MCF 10A (cell line): ENCODE results near the gene IAH1. TPM values are rescaled to one million over a fixed set of nuclear protein-coding genes. Genes with fewer than 3 reads are reported as not detected.

Experiments
- BruUV-seq: library from RNA; stranded (reverse); fragments of 400-500 nt; replicated peaks from 2 replicates; lab custom pipeline; 2021; lab: Mats Ljungman, UMichigan
- CTCF ChIA-PET: fragments of 300-600 bp; sonication (Branson Sonifier 250); formaldehyde crosslinking; extraction: SDS; loops from one replicate; lab custom pipeline; 2021; ENCODE audit warnings: antibody characterized with exemption, inconsistent platforms; lab: Yijun Ruan, JAX
- POLR2A ChIA-PET: fragments of 300-600, 350-650 bp; sonication (Branson Sonifier 250); formaldehyde crosslinking; extraction: SDS; loops from one replicate; lab custom pipeline; 2020; ENCODE audit warnings: antibody characterized with exemption, inconsistent platforms; lab: Yijun Ruan, JAX
- DNase-seq: peaks from one replicate; pipeline ENCODE4 v3.0.0-alpha.2; 2018; ENCODE audit not compliant: unreplicated experiment
- H3K27ac Mint-ChIP-seq: one replicate; pipeline ENCODE4 v1.8.0; 2022; ENCODE audit warnings: mild to moderate bottlenecking, low read depth, mixed read lengths; ENCODE audit not compliant: unreplicated experiment
- H3K27me3 Mint-ChIP-seq: one replicate; pipeline ENCODE4 v1.8.0; 2022; ENCODE audit warnings: mixed read lengths; ENCODE audit not compliant: insufficient read depth, unreplicated experiment
- H3K36me3 Mint-ChIP-seq: one replicate; pipeline ENCODE4 v1.8.0; 2022; ENCODE audit warnings: mild to moderate bottlenecking, moderate library complexity, mixed read lengths; ENCODE audit not compliant: insufficient read depth, unreplicated experiment
- H3K4me1 Mint-ChIP-seq: one replicate; pipeline ENCODE4 v1.8.0; 2022; ENCODE audit warnings: mixed read lengths; ENCODE audit not compliant: insufficient read depth, unreplicated experiment
- H3K4me3 Mint-ChIP-seq: one replicate; pipeline ENCODE4 v1.8.0; 2022; ENCODE audit warnings: mild to moderate bottlenecking, moderate library complexity, mixed read lengths; ENCODE audit not compliant: unreplicated experiment
- H3K9me3 Mint-ChIP-seq: one replicate; pipeline ENCODE4 v1.8.0; 2022; ENCODE audit warnings: mixed read lengths; ENCODE audit not compliant: unreplicated experiment
- CTCF ChIP-seq: fragments of 200-600 bp; IDR thresholded peaks from one replicate; pipeline ENCODE4 v1.8.0; 2022; ENCODE audit warnings: antibody characterized with exemption, mild to moderate bottlenecking; ENCODE audit not compliant: unreplicated experiment
- intact Hi-C: fragments of 100-400 bp; cut with micrococcal nuclease; formaldehyde crosslinking; loops from 2 replicates; pipeline ENCODE4 v1.14.1; 2022
- total RNA-seq: library from RNA; stranded (reverse); gene quantifications from 2 replicates; pipeline ENCODE4 v1.2.3, GENCODE V29; 2022

Gene IAH1
- total RNA-seq, 1 experiment from 2014 or later = 74.7 TPM

- H3K36me3 Mint-ChIP-seq = peaks cover 80% of the 10 kb centered on the region
- TF ChIP-seq CTCF = no peak
- POLR2A ChIA-PET = interaction anchor here (0.7 to 2.2 kb wide), 2 partner anchors 16 to 21 kb away, joined by 4 to 7 read pairs; no protein-coding TSS in a partner anchor
Observed at GRCh38 chr2:9517118-9517782, 42.9 kb downstream of the IAH1 start.

GRCh38 chr2:9518163-9518562, 43.8 kb downstream of the IAH1 start:
- Mint-ChIP-seq H3K27ac (no peak overlapping the region), H3K27me3 (no peaks in the 10 kb centered on the region), H3K9me3 (no peaks in the 10 kb centered on the region), H3K36me3 (peaks cover 76% of the 10 kb centered on the region), H3K4me1 (no peaks in the 10 kb centered on the region), H3K4me3 (no peak overlapping the region)
- intact Hi-C loops = no loop called here
- POLR2A ChIA-PET = interaction anchor here (0.7 to 2.2 kb wide), 4 partner anchors 15 to 43 kb away, joined by 3 to 11 read pairs (median 6); no protein-coding TSS in a partner anchor
- BruUV-seq = no TSS peak
- no peak for TF ChIP-seq CTCF
- DNase-seq = no peak
- CTCF ChIA-PET = interaction anchor here (0.8 to 1.2 kb wide), 2 partner anchors 8 to 37 kb away, joined by 3 read pairs; no protein-coding TSS in a partner anchor

More at GRCh38 chr2:9517118-9517782, 42.9 kb downstream of the IAH1 start:
- Mint-ChIP-seq H3K4me1 (no peaks in the 10 kb centered on the region), H3K4me3 (no peak overlapping the region), H3K27me3 (no peaks in the 10 kb centered on the region), H3K27ac (peak overlapping the region; percentile 63), H3K9me3 (no peaks in the 10 kb centered on the region)
- CTCF ChIA-PET = no interaction called here
- no TSS peak for BruUV-seq
- DNase-seq = no peak
- intact Hi-C loops = no loop called here

- CTCF ChIA-PET = interaction anchor here (1.2 kb wide), 1 partner anchor 9 kb away, joined by 3 read pairs; no protein-coding TSS in a partner anchor
- no peak for TF ChIP-seq CTCF
- POLR2A ChIA-PET = interaction anchor here (0.7 to 2.2 kb wide), 3 partner anchors 17 to 44 kb away, joined by 3 to 11 read pairs (median 7); no protein-coding TSS in a partner anchor
- Mint-ChIP-seq H3K4me3 (no peak overlapping the region), H3K4me1 (no peaks in the 10 kb centered on the region), H3K9me3 (no peaks in the 10 kb centered on the region), H3K27me3 (no peaks in the 10 kb centered on the region), H3K36me3 (peaks cover 74% of the 10 kb centered on the region), H3K27ac (no peak overlapping the region)
- intact Hi-C loops = no loop called here
- DNase-seq = no peak
- no TSS peak for BruUV-seq
Observed at GRCh38 chr2:9518780-9519179, 44.4 kb downstream of the IAH1 start.

GRCh38 chr2:9519250-9519649, 44.9 kb downstream of the IAH1 start:
- ChIA-PET CTCF (interaction anchor here (1.2 kb wide), 1 partner anchor 10 kb away, joined by 3 read pairs; no protein-coding TSS in a partner anchor), POLR2A (interaction anchor here (2.2 kb wide), 1 partner anchor 16 kb away, joined by 11 read pairs; no protein-coding TSS in a partner anchor)
- Mint-ChIP-seq H3K27ac (no peak overlapping the region), H3K4me3 (no peak overlapping the region), H3K27me3 (no peaks in the 10 kb centered on the region), H3K9me3 (no peaks in the 10 kb centered on the region), H3K4me1 (no peaks in the 10 kb centered on the region), H3K36me3 (peaks cover 74% of the 10 kb centered on the region)
- BruUV-seq = no TSS peak
- intact Hi-C loops = no loop called here
- no peak for TF ChIP-seq CTCF
- DNase-seq = no peak
